ENCODE results near the gene RHOJ.

DNA sequence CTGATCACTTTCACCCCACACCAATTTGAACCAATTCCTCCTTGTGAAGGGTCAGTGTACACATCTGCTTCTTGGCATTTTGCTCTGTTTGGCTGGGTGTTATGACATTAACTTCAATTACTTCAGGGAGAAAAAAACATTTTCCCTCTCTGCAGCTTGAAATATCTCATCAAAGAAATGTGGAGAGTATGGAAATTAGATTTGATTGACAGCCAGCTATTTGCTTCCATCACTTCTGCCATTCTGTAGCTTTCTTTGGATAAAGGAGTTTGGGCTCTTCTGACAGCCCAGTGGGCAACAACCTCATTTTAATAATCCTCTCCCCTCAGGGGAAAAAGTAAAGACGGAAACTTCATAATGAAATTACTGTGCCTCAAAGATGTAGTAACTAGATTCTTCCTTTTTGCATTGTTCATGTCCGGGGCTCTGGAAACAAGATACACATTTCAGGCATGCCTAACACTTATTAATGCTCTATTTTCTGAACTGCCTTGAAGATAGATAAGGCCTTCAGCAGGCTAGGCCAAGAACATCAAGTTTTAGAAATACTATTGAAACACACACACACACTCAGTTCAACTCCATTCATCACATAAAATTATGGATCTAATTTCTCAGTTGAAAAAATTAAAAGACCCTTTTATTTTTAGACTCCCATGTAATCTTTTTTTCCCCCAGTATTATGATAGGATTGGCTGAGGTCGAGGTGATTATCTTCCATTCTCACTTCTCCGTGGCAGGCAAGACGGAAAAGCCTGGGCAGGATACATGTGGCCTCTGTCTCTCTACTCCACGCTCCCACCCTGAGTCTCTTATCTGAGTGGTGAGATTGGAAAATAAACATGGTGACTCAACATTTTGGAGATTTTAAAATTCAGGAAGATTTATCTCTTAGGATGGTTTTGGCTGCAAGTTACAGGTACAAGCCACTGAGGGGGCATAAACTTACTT is 124.8 kb downstream of the RHOJ start:
- TF ChIP-seq, protein P1, sequence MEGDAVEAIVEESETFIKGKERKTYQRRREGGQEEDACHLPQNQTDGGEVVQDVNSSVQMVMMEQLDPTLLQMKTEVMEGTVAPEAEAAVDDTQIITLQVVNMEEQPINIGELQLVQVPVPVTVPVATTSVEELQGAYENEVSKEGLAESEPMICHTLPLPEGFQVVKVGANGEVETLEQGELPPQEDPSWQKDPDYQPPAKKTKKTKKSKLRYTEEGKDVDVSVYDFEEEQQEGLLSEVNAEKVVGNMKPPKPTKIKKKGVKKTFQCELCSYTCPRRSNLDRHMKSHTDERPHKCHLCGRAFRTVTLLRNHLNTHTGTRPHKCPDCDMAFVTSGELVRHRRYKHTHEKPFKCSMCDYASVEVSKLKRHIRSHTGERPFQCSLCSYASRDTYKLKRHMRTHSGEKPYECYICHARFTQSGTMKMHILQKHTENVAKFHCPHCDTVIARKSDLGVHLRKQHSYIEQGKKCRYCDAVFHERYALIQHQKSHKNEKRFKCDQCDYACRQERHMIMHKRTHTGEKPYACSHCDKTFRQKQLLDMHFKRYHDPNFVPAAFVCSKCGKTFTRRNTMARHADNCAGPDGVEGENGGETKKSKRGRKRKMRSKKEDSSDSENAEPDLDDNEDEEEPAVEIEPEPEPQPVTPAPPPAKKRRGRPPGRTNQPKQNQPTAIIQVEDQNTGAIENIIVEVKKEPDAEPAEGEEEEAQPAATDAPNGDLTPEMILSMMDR (IDR thresholded peaks at IDR 0.05; ENCODE audit: control extremely low read depth in 1 of 3, insufficient read depth in 1 of 3, low read depth in 1 of 3, low read length in 3 of 3): no peak
- TF ChIP-seq POLR2A (IDR thresholded peaks at IDR 0.05; ENCODE audit: control extremely low read depth in 1 of 2, low read depth in 2 of 2, low read length in 2 of 2): no peak
- no peak for TF ChIP-seq JUN (IDR thresholded peaks at IDR 0.05; ENCODE audit: low read depth, low read length)

Data from H1 (cell line).